Glutamatergic neuron (in vitro differentiated cells): ENCODE measurements around the gene ASB8. TPM values are rescaled to one million over a fixed set of nuclear protein-coding genes. Genes with fewer than 3 reads are reported as not detected.
A peak's percentile ranks its signal among the peaks of the same experiment; 100 is the strongest.

ENCODE experiments used
- DNase-seq: peaks from one replicate; pipeline ENCODE4 v3.0.0; 2022
- H3K27ac Mint-ChIP-seq: one replicate; pipeline ENCODE4 v1.8.0; 2020; ENCODE audit warnings: mild to moderate bottlenecking, mixed read lengths, inconsistent platforms; ENCODE audit not compliant: unreplicated experiment
- H3K27me3 Mint-ChIP-seq: one replicate; pipeline ENCODE4 v1.8.0; 2020; ENCODE audit warnings: mild to moderate bottlenecking, moderate library complexity, mixed read lengths, inconsistent platforms; ENCODE audit not compliant: unreplicated experiment
- H3K36me3 Mint-ChIP-seq: one replicate; pipeline ENCODE4 v1.8.0; 2020; ENCODE audit warnings: mild to moderate bottlenecking, mixed read lengths, inconsistent platforms; ENCODE audit not compliant: unreplicated experiment
- H3K4me1 Mint-ChIP-seq: one replicate; pipeline ENCODE4 v1.8.0; 2020; ENCODE audit warnings: mild to moderate bottlenecking, low read depth, mixed read lengths, inconsistent platforms; ENCODE audit not compliant: unreplicated experiment
- H3K4me3 Mint-ChIP-seq: one replicate; pipeline ENCODE4 v1.8.0; 2020; ENCODE audit warnings: mild to moderate bottlenecking, mixed read lengths, inconsistent platforms; ENCODE audit not compliant: unreplicated experiment
- H3K9me3 Mint-ChIP-seq: one replicate; pipeline ENCODE4 v1.8.0; 2020; ENCODE audit warnings: mild to moderate bottlenecking, moderate library complexity, mixed read lengths, inconsistent platforms; ENCODE audit not compliant: unreplicated experiment
- CTCF ChIP-seq: fragments of 200-600 bp; sonication (generic); IDR thresholded peaks from one replicate; pipeline ENCODE4 v1.5.0; 2021; ENCODE audit not compliant: partially characterized antibody, unreplicated experiment
- total RNA-seq: library from RNA; stranded (reverse); fragmentation: NEBNext Ultra II Directional; extraction: Animal tissue kit (Norgen Biotek cat#: 25700); gene quantifications from one replicate; pipeline ENCODE4 v1.2.1, GENCODE V29; 2021; ENCODE audit not compliant: unreplicated experiment

Gene ASB8
- total RNA-seq, 1 donor from 2014 or later: 43.5 TPM

- Mint-ChIP-seq H3K27ac (no peak overlapping the region), H3K27me3 (peaks cover 12% of the 10 kb centered on the region), H3K9me3 (peaks cover 4% of the 10 kb centered on the region), H3K4me3 (no peak overlapping the region), H3K36me3 (no peaks in the 10 kb centered on the region), H3K4me1 (peaks cover 21% of the 10 kb centered on the region)
- TF ChIP-seq CTCF: no peak
- no peak for DNase-seq
These were observed 20.7 kb upstream of the ASB8 start for GRCh38 chr12:48177982-48178381.

GRCh38 chr12:48176417-48176751 lies 19.1 kb upstream of the ASB8 start:
- TF ChIP-seq CTCF: no peak
- H3K4me1 Mint-ChIP-seq: peaks cover 17% of the 10 kb centered on the region

GRCh38 chr12:48175613-48176416 lies 18.5 kb upstream of the ASB8 start:
- DNase-seq: no peak
- H3K4me3 Mint-ChIP-seq: peak overlapping the region; percentile 53
- peaks cover 17% of the 10 kb centered on the region for H3K4me1 Mint-ChIP-seq
- no peak for TF ChIP-seq CTCF
- H3K27ac Mint-ChIP-seq: peak overlapping the region; percentile 60
- H3K27me3 Mint-ChIP-seq: peaks cover 7% of the 10 kb centered on the region
- H3K36me3 Mint-ChIP-seq: no peaks in the 10 kb centered on the region
- no peaks in the 10 kb centered on the region for H3K9me3 Mint-ChIP-seq

More at GRCh38 chr12:48176417-48176751, 19.1 kb upstream of the ASB8 start:
- DNase-seq: no peak
- Mint-ChIP-seq H3K4me3 (peak overlapping the region; percentile 53), H3K27me3 (peaks cover 10% of the 10 kb centered on the region), H3K9me3 (no peaks in the 10 kb centered on the region), H3K36me3 (no peaks in the 10 kb centered on the region), H3K27ac (peak overlapping the region; percentile 60)

- no peaks in the 10 kb centered on the region for H3K36me3 Mint-ChIP-seq
- no peak overlapping the region for H3K4me3 Mint-ChIP-seq
- no peaks in the 10 kb centered on the region for H3K9me3 Mint-ChIP-seq
- no peaks in the 10 kb centered on the region for H3K4me1 Mint-ChIP-seq
- peaks cover 2% of the 10 kb centered on the region for H3K27me3 Mint-ChIP-seq
- no peak for DNase-seq
- TF ChIP-seq CTCF: no peak
- H3K27ac Mint-ChIP-seq: no peak overlapping the region
These were observed 11.7 kb upstream of the ASB8 start for GRCh38 chr12:48169011-48169410.

- no peak for DNase-seq
- H3K27ac Mint-ChIP-seq: no peak overlapping the region
- no peaks in the 10 kb centered on the region for H3K9me3 Mint-ChIP-seq
- H3K27me3 Mint-ChIP-seq: peaks cover 2% of the 10 kb centered on the region
- H3K4me3 Mint-ChIP-seq: no peak overlapping the region
- no peaks in the 10 kb centered on the region for H3K4me1 Mint-ChIP-seq
- TF ChIP-seq CTCF: peak; percentile 91
- no peaks in the 10 kb centered on the region for H3K36me3 Mint-ChIP-seq
These were observed 8.0 kb upstream of the ASB8 start for GRCh38 chr12:48165089-48165981.
